Neuronal stem cell (in vitro differentiated cells): ENCODE results near the gene ZNF76.

Source experiments
- DNase-seq: peaks from one replicate; pipeline ENCODE4 v3.0.0-alpha.2; 2013; ENCODE audit warnings: low spot score
- H2AFZ ChIP-seq: one replicate; pipeline ENCODE4 v1.6.1; 2013; ENCODE audit warnings: mild to moderate bottlenecking, low read length, inconsistent platforms
- H2AK5ac ChIP-seq: 2 replicates; pipeline ENCODE4 v1.6.1; 2013; ENCODE audit warnings: low read depth, mild to moderate bottlenecking, inconsistent platforms, low read length, moderate library complexity, mixed read lengths
- H2BK120ac ChIP-seq: 2 replicates; pipeline ENCODE4 v1.6.1; 2013; ENCODE audit warnings: low read depth, mild to moderate bottlenecking, inconsistent platforms, low read length, moderate library complexity, mixed read lengths
- H2BK12ac ChIP-seq: one replicate; pipeline ENCODE4 v1.6.1; 2013; ENCODE audit warnings: low read length, inconsistent platforms
- H2BK15ac ChIP-seq: 2 replicates; pipeline ENCODE4 v1.6.1; 2013; ENCODE audit warnings: mild to moderate bottlenecking, low read length, inconsistent platforms, mixed read lengths
- H2BK5ac ChIP-seq: one replicate; pipeline ENCODE4 v1.6.1; 2013; ENCODE audit warnings: inconsistent platforms, mild to moderate bottlenecking, low read length, moderate library complexity
- H3K14ac ChIP-seq: one replicate; pipeline ENCODE4 v1.6.1; 2013; ENCODE audit warnings: low read length, inconsistent platforms
- H3K18ac ChIP-seq: 2 replicates; pipeline ENCODE4 v1.6.1; 2013; ENCODE audit warnings: low read length, inconsistent platforms
- H3K23ac ChIP-seq: 2 replicates; pipeline ENCODE4 v1.6.1; 2013; ENCODE audit warnings: low read depth, mild to moderate bottlenecking, mixed read lengths, low read length, inconsistent platforms; ENCODE audit not compliant: poor library complexity
- H3K27ac ChIP-seq: replicated peaks from 3 replicates; pipeline ENCODE4 v1.5.1; 2013; ENCODE audit warnings: low read length, inconsistent platforms
- H3K27me3 ChIP-seq, 3 experiments: 2 replicates each; pipeline ENCODE4 v1.6.1; 2013; ENCODE audit warnings: low read length in 3 of 3, mild to moderate bottlenecking in 2 of 3, inconsistent platforms in 1 of 3, low read depth in 1 of 3, mixed read lengths in 1 of 3, moderate library complexity in 1 of 3; ENCODE audit not compliant: control insufficient read depth in 3 of 3, insufficient read depth in 3 of 3
- H3K36me3 ChIP-seq, 2 donors: replicated peaks in 1 of 2; 2 replicates each; pipeline ENCODE4 v1.6.1; 2013; ENCODE audit warnings: low read length in 2 of 2; ENCODE audit not compliant: control insufficient read depth in 2 of 2, insufficient read depth in 2 of 2
- H3K4ac ChIP-seq: 2 replicates; pipeline ENCODE4 v1.6.1; 2013; ENCODE audit warnings: inconsistent platforms, mild to moderate bottlenecking, low read length, moderate library complexity
- H3K4me1 ChIP-seq, 2 donors: 1 replicate in 1 of 2; 2 replicates in 1 of 2; pipeline ENCODE4 v1.6.1; 2013; ENCODE audit warnings: low read length in 2 of 2, low read depth in 1 of 2; ENCODE audit not compliant: control insufficient read depth in 2 of 2, insufficient read depth in 1 of 2
- H3K4me2 ChIP-seq: one replicate; pipeline ENCODE4 v1.6.1; 2013; ENCODE audit warnings: mild to moderate bottlenecking, low read length, inconsistent platforms; ENCODE audit not compliant: insufficient read depth, poor library complexity, severe bottlenecking
- H3K4me3 ChIP-seq, 2 donors: 2 replicates each; pipeline ENCODE4 v1.5.1; 2013; ENCODE audit warnings: low read length in 2 of 2, mild to moderate bottlenecking in 2 of 2, inconsistent platforms in 1 of 2, moderate library complexity in 1 of 2
- H3K79me1 ChIP-seq: one replicate; pipeline ENCODE4 v1.6.1; 2013; ENCODE audit warnings: low read depth, mild to moderate bottlenecking, inconsistent platforms, low read length, moderate library complexity
- H3K9ac ChIP-seq: one replicate; pipeline ENCODE4 v1.6.1; 2013; ENCODE audit warnings: mild to moderate bottlenecking, low read depth, low read length, inconsistent platforms; ENCODE audit not compliant: poor library complexity
- H3K9me3 ChIP-seq, 2 donors: replicated peaks in 1 of 2; 2 replicates each; pipeline versions ENCODE3 to v1.6.1; 2013; ENCODE audit warnings: low read length in 2 of 2, mild to moderate bottlenecking in 2 of 2, inconsistent platforms in 1 of 2, low read depth in 1 of 2, mixed read lengths in 1 of 2, moderate library complexity in 1 of 2; ENCODE audit not compliant: control insufficient read depth in 2 of 2, insufficient read depth in 1 of 2
- H4K8ac ChIP-seq: one replicate; pipeline ENCODE4 v1.6.1; 2013; ENCODE audit warnings: low read depth, mild to moderate bottlenecking, inconsistent platforms, low read length, moderate library complexity
- H4K91ac ChIP-seq: one replicate; pipeline ENCODE4 v1.6.1; 2013; ENCODE audit warnings: low read length, low read depth, mild to moderate bottlenecking, inconsistent platforms; ENCODE audit not compliant: poor library complexity
- WGBS, 2 donors: extraction: QIAGEN DNeasy Blood & Tissue Kit; methylation state at CpG; one replicate each; pipeline ENCODE4 v1.1.7; 2013; ENCODE audit warnings: missing lambda C conversion rate in 2 of 2, mixed read lengths in 1 of 2; ENCODE audit not compliant: insufficient read length in 2 of 2, insufficient replicate concordance in 1 of 2; ENCODE audit errors: extremely low coverage in 2 of 2; 5-methylcytosine and 5-hydroxymethylcytosine counted together

The ZNF76 gene

GRCh38 chr6:35318196-35319171 lies 58.9 kb downstream of the ZNF76 start:
- Histone ChIP-seq H3K36me3 (no peaks in the 10 kb centered on the region), H3K27me3 (peaks cover 0 to 16% (median 12%) of the 10 kb centered on the region in 3 experiments), H3K23ac (peak overlapping the region; percentile 37), H3K4ac (no peak overlapping the region), H4K8ac (no peak overlapping the region), H2BK15ac (peak overlapping the region; percentile 2), H2AK5ac (no peak overlapping the region), H3K14ac (peak overlapping the region; percentile 40), H4K91ac (no peak overlapping the region), H2BK120ac (peak overlapping the region; percentile 32), H3K4me3 (peak overlapping the region; percentile 52 to 76), H3K4me2 (peak overlapping the region; percentile 97), H3K9ac (peak overlapping the region; percentile 75), H2AFZ (peak overlapping the region; percentile 96), H3K18ac (peak overlapping the region; percentile 91), H2BK5ac (no peak overlapping the region), H3K27ac (peak overlapping the region; percentile 28), H2BK12ac (peak overlapping the region; percentile 24), H3K79me1 (no peaks in the 10 kb centered on the region), H3K4me1 (peaks cover 10 to 11% of the 10 kb centered on the region in 2 donors), H3K9me3 (peaks cover 3 to 7% of the 10 kb centered on the region in 2 donors)
- no CpG with 5 or more reads among the region's 55 CpGs for WGBS, 2 donors
- peak; percentile 90 for DNase-seq

GRCh38 chr6:35319346-35320030 lies 60.0 kb downstream of the ZNF76 start:
- H3K23ac ChIP-seq = peak overlapping the region; percentile 49
- H2AFZ ChIP-seq = no peak overlapping the region
- H3K9ac ChIP-seq = no peak overlapping the region
- H4K91ac ChIP-seq = no peak overlapping the region
- no CpG with 5 or more reads among the region's 20 CpGs for WGBS, 2 donors
- H4K8ac ChIP-seq = no peak overlapping the region
- H3K4me1 ChIP-seq = peaks cover 10 to 11% of the 10 kb centered on the region in 2 donors
- H3K4me2 ChIP-seq = no peak overlapping the region
- no peak overlapping the region for H3K18ac ChIP-seq
- peak overlapping the region; percentile 88 for H2BK12ac ChIP-seq
- no peaks in the 10 kb centered on the region for H3K36me3 ChIP-seq
- peaks cover 3 to 7% of the 10 kb centered on the region in 2 donors for H3K9me3 ChIP-seq
- H3K14ac ChIP-seq = peak overlapping the region; percentile 84
- peak overlapping the region; percentile 38 for H3K4ac ChIP-seq
- peak overlapping the region; percentile 92 for H2AK5ac ChIP-seq
- H2BK120ac ChIP-seq = no peak overlapping the region
- H3K27ac ChIP-seq = no peak overlapping the region
- no peak for DNase-seq
- H3K4me3 ChIP-seq = peak overlapping the region in 1 of 2 donors; percentile 14
- no peaks in the 10 kb centered on the region for H3K79me1 ChIP-seq
- no peak overlapping the region for H2BK5ac ChIP-seq
- H2BK15ac ChIP-seq = peak overlapping the region; percentile 80
- peaks cover 0 to 16% (median 12%) of the 10 kb centered on the region in 3 experiments for H3K27me3 ChIP-seq

GRCh38 chr6:35320031-35320410 lies 60.5 kb downstream of the ZNF76 start:
- WGBS, 2 donors = no CpG with 5 or more reads among the region's 2 CpGs

GRCh38 chr6:35321091-35321490 lies 61.6 kb downstream of the ZNF76 start:
- Histone ChIP-seq H3K79me1 (no peaks in the 10 kb centered on the region), H3K9me3 (peaks cover 3 to 6% of the 10 kb centered on the region in 2 donors), H3K36me3 (no peaks in the 10 kb centered on the region), H3K18ac (no peak overlapping the region), H2BK5ac (no peak overlapping the region), H3K4me2 (no peak overlapping the region), H3K27me3 (peaks cover 0 to 16% (median 12%) of the 10 kb centered on the region in 3 experiments), H2AFZ (no peak overlapping the region), H4K8ac (no peak overlapping the region), H3K4me1 (peaks cover 10 to 11% of the 10 kb centered on the region in 2 donors), H3K23ac (no peak overlapping the region), H3K27ac (no peak overlapping the region), H3K4ac (no peak overlapping the region), H3K9ac (no peak overlapping the region), H2AK5ac (no peak overlapping the region), H3K4me3 (no peak overlapping the region), H3K14ac (no peak overlapping the region), H2BK120ac (no peak overlapping the region), H2BK12ac (no peak overlapping the region), H2BK15ac (no peak overlapping the region), H4K91ac (no peak overlapping the region)
- no CpG with 5 or more reads among the region's 8 CpGs for WGBS, 2 donors
- no peak for DNase-seq

More at GRCh38 chr6:35320031-35320410, 60.5 kb downstream of the ZNF76 start:
- Histone ChIP-seq H2BK12ac (no peak overlapping the region), H3K4me3 (no peak overlapping the region), H2AFZ (no peak overlapping the region), H3K27ac (no peak overlapping the region), H3K18ac (no peak overlapping the region), H2AK5ac (peak overlapping the region; percentile 92), H4K91ac (no peak overlapping the region), H3K4me2 (no peak overlapping the region), H2BK15ac (peak overlapping the region; percentile 80), H3K79me1 (no peaks in the 10 kb centered on the region), H3K4me1 (peaks cover 10 to 11% of the 10 kb centered on the region in 2 donors), H2BK5ac (no peak overlapping the region), H2BK120ac (no peak overlapping the region), H3K27me3 (peaks cover 0 to 16% (median 12%) of the 10 kb centered on the region in 3 experiments), H3K9ac (no peak overlapping the region), H4K8ac (no peak overlapping the region), H3K9me3 (peaks cover 3 to 7% of the 10 kb centered on the region in 2 donors), H3K23ac (peak overlapping the region; percentile 49), H3K14ac (no peak overlapping the region), H3K36me3 (no peaks in the 10 kb centered on the region), H3K4ac (no peak overlapping the region)
- DNase-seq = no peak
